Hepatocyte (in vitro differentiated cells): Measurements from ENCODE around the gene IQCB1. TPM values are rescaled to one million over a fixed set of nuclear protein-coding genes. Genes with fewer than 3 reads are reported as not detected.

Experiments used
- DNase-seq: peaks from one replicate; pipeline ENCODE4 v3.0.0-alpha.2; 2016; ENCODE audit warnings: low spot score
- H2AFZ ChIP-seq: fragments of 200-600 bp; sonication (generic); 2 replicates; pipeline ENCODE4 v1.6.0; 2016; ENCODE audit warnings: antibody characterized with exemption, mild to moderate bottlenecking
- H3K27ac ChIP-seq: fragments of 200-600 bp; sonication (generic); 2 replicates; pipeline ENCODE4 v1.5.1; 2016; ENCODE audit warnings: mild to moderate bottlenecking
- H3K27me3 ChIP-seq: fragments of 200-600 bp; sonication (generic); 2 replicates; pipeline ENCODE4 v1.6.1; 2016
- H3K36me3 ChIP-seq: fragments of 200-600 bp; sonication (generic); replicated peaks from 2 replicates; pipeline ENCODE4 v1.5.1; 2016; ENCODE audit warnings: low read depth; ENCODE audit not compliant: insufficient read depth
- H3K4me1 ChIP-seq: fragments of 200-600 bp; sonication (generic); 2 replicates; pipeline ENCODE4 v1.5.1; 2016; ENCODE audit warnings: mild to moderate bottlenecking, moderate library complexity; ENCODE audit not compliant: insufficient read depth
- H3K4me2 ChIP-seq: fragments of 200-600 bp; sonication (generic); 2 replicates; pipeline ENCODE4 v1.6.0; 2016
- H3K4me3 ChIP-seq: fragments of 200-600 bp; sonication (generic); 2 replicates; pipeline ENCODE4 v1.5.1; 2016; ENCODE audit warnings: mild to moderate bottlenecking
- H3K79me2 ChIP-seq: fragments of 200-600 bp; sonication (generic); 2 replicates; pipeline ENCODE4 v1.6.0; 2017; ENCODE audit warnings: mild to moderate bottlenecking
- H3K9me2 ChIP-seq: fragments of 200-600 bp; sonication (generic); replicated peaks from 2 replicates; pipeline ENCODE4 v1.6.0; 2017; ENCODE audit warnings: mild to moderate bottlenecking; ENCODE audit not compliant: insufficient read depth
- H3K9me3 ChIP-seq: fragments of 200-600 bp; sonication (generic); 2 replicates; pipeline ENCODE4 v1.5.1; 2016; ENCODE audit warnings: low read depth, mild to moderate bottlenecking
- H4K20me1 ChIP-seq: fragments of 200-600 bp; sonication (generic); 2 replicates; pipeline ENCODE4 v1.6.0; 2016; ENCODE audit warnings: mild to moderate bottlenecking; ENCODE audit not compliant: insufficient read depth, poor library complexity, severe bottlenecking
- CTCF ChIP-seq: fragments of 200-600 bp; sonication (generic); IDR thresholded peaks from 2 replicates; pipeline ENCODE4 v1.5.1; 2016; ENCODE audit warnings: antibody characterized with exemption, mild to moderate bottlenecking; ENCODE audit not compliant: poor library complexity
- EZH2 ChIP-seq: fragments of 200-600 bp; sonication (generic); IDR thresholded peaks from 2 replicates; pipeline ENCODE4 v1.6.1; 2016; ENCODE audit warnings: antibody characterized with exemption, mild to moderate bottlenecking, borderline replicate concordance
- EZH2phosphoT487 ChIP-seq: fragments of 200-600 bp; sonication (generic); IDR thresholded peaks from one replicate; pipeline ENCODE4 v1.6.1; 2018; ENCODE audit warnings: antibody characterized with exemption, mild to moderate bottlenecking, low read depth, moderate library complexity; ENCODE audit not compliant: unreplicated experiment, severe bottlenecking
- WGBS: methylation state at CpG from one replicate; pipeline ENCODE4 v1.1.6; 2016; ENCODE audit warnings: low lambda C conversion rate; ENCODE audit errors: missing lambda C conversion rate; 5-methylcytosine and 5-hydroxymethylcytosine counted together
- polyA plus RNA-seq: library from polyadenylated mRNA; unstranded; fragments of >200 nt; fragmentation: Nextera tagmentation; extraction: Ambion mirVana; gene quantifications from 2 replicates; pipeline ENCODE4 v1.2.1, GENCODE V29; 2016
- total RNA-seq: library from RNA; depleted of rRNA; stranded (reverse); fragments of >200 nt; gene quantifications from 2 replicates; pipeline ENCODE4 v1.2.3, GENCODE V29; 2014

IQCB1 gene
- total and polyA plus RNA-seq, 2 experiments from 2014 or later = 14.4 to 24.1 TPM

- H3K9me3 ChIP-seq = no peaks in the 10 kb centered on the region
- peaks cover 8% of the 10 kb centered on the region for H3K4me1 ChIP-seq
- H3K27me3 ChIP-seq = peaks cover 4% of the 10 kb centered on the region
- 76% methylated on average over 3 of the region's 3 CpGs for WGBS
- DNase-seq = no peak
- H3K27ac ChIP-seq = no peak overlapping the region
- peak overlapping the region; percentile 87 for H3K4me2 ChIP-seq
- H3K4me3 ChIP-seq = no peak overlapping the region
- no peaks in the 10 kb centered on the region for H3K9me2 ChIP-seq
- H4K20me1 ChIP-seq = no peaks in the 10 kb centered on the region
- H2AFZ ChIP-seq = no peak overlapping the region
- no peak for TF ChIP-seq EZH2
- TF ChIP-seq EZH2phosphoT487 = no peak
- no peak for TF ChIP-seq CTCF
- no peaks in the 10 kb centered on the region for H3K36me3 ChIP-seq
- H3K79me2 ChIP-seq = peaks cover 23% of the 10 kb centered on the region
These were observed 1.6 kb upstream of the IQCB1 start for GRCh38 chr3:121836481-121836880.

GRCh38 chr3:121836064-121836463 lies 1.2 kb upstream of the IQCB1 start:
- TF ChIP-seq EZH2 (no peak), EZH2phosphoT487 (no peak), CTCF (no peak)
- peaks cover 8% of the 10 kb centered on the region for H3K4me1 ChIP-seq
- 89% methylated on average over 4 of the region's 4 CpGs for WGBS
- H2AFZ ChIP-seq = no peak overlapping the region
- no peaks in the 10 kb centered on the region for H3K36me3 ChIP-seq
- no peaks in the 10 kb centered on the region for H3K9me2 ChIP-seq
- no peak overlapping the region for H3K4me3 ChIP-seq
- peak overlapping the region; percentile 87 for H3K4me2 ChIP-seq
- no peaks in the 10 kb centered on the region for H3K9me3 ChIP-seq
- peaks cover 4% of the 10 kb centered on the region for H3K27me3 ChIP-seq
- DNase-seq = no peak
- H3K79me2 ChIP-seq = peaks cover 23% of the 10 kb centered on the region
- no peaks in the 10 kb centered on the region for H4K20me1 ChIP-seq
- H3K27ac ChIP-seq = no peak overlapping the region

- DNase-seq = no peak
- peak overlapping the region; percentile 81 for H3K4me3 ChIP-seq
- H3K4me2 ChIP-seq = peak overlapping the region; percentile 87
- H3K4me1 ChIP-seq = peaks cover 8% of the 10 kb centered on the region
- H3K36me3 ChIP-seq = no peaks in the 10 kb centered on the region
- H3K9me2 ChIP-seq = no peaks in the 10 kb centered on the region
- peaks cover 23% of the 10 kb centered on the region for H3K79me2 ChIP-seq
- no peaks in the 10 kb centered on the region for H3K9me3 ChIP-seq
- 4% methylated on average over 11 of the region's 11 CpGs for WGBS
- TF ChIP-seq EZH2 (no peak), EZH2phosphoT487 (no peak), CTCF (no peak)
- peak overlapping the region; percentile 33 for H3K27ac ChIP-seq
- peak overlapping the region; percentile 84 for H2AFZ ChIP-seq
- peaks cover 4% of the 10 kb centered on the region for H3K27me3 ChIP-seq
- no peaks in the 10 kb centered on the region for H4K20me1 ChIP-seq
These were observed 573 bp upstream of the IQCB1 start for GRCh38 chr3:121835465-121835801.

GRCh38 chr3:121834157-121834670 lies 646 bp downstream of the IQCB1 start:
- Histone ChIP-seq H3K36me3 (no peaks in the 10 kb centered on the region), H3K4me1 (peaks cover 8% of the 10 kb centered on the region), H2AFZ (peak overlapping the region; percentile 90), H3K79me2 (peaks cover 23% of the 10 kb centered on the region), H3K4me2 (peak overlapping the region; percentile 86), H3K27me3 (peaks cover 4% of the 10 kb centered on the region), H3K9me2 (no peaks in the 10 kb centered on the region), H3K4me3 (peak overlapping the region; percentile 57), H3K27ac (peak overlapping the region; percentile 83), H3K9me3 (no peaks in the 10 kb centered on the region), H4K20me1 (no peaks in the 10 kb centered on the region)
- TF ChIP-seq EZH2phosphoT487 (no peak), CTCF (no peak), EZH2 (no peak)
- WGBS = 18% methylated on average over 15 of the region's 15 CpGs
- peak; percentile 27 for DNase-seq
